Left lung (tissue), 10 donors: ENCODE data around the gene CDH12. TPM values are rescaled to one million over a fixed set of nuclear protein-coding genes. Genes with fewer than 3 reads are reported as not detected.

Experiments
- ATAC-seq: fragments of 200-7000 bp; cut with Tn5 transposase; one replicate; pipeline ENCODE4 v1.9.1; 2020; ENCODE audit warnings: moderate library complexity
- DNase-seq, 4 donors: peaks; one replicate each; pipeline ENCODE4 v3.0.0-alpha.2; 2013 to 2020
- H3K27ac ChIP-seq, 2 donors: fragments of 200-600 bp; sonication (generic) in 1 of 2; one replicate each; pipeline versions ENCODE4 v1.5.0 to v1.8.0; 2020 to 2021
- H3K27me3 ChIP-seq, 2 donors: fragments of 200-600 bp; sonication (generic) in 1 of 2; one replicate each; pipeline versions ENCODE4 v1.5.0 to v1.8.0; 2020 to 2021
- H3K36me3 ChIP-seq, 2 donors: fragments of 200-600 bp; sonication (generic) in 1 of 2; one replicate each; pipeline versions ENCODE4 v1.5.0 to v1.8.0; 2020 to 2021
- H3K4me1 ChIP-seq, 2 donors: fragments of 200-600 bp; one replicate each; pipeline ENCODE4 v1.8.0; 2021
- H3K4me3 ChIP-seq, 2 donors: fragments of 200-600 bp; sonication (generic) in 1 of 2; one replicate each; pipeline versions ENCODE4 v1.5.0 to v1.8.0; 2020 to 2021; ENCODE audit warnings: mild to moderate bottlenecking in 1 of 2
- H3K9me3 ChIP-seq, 2 donors: fragments of 200-600 bp; sonication (generic) in 1 of 2; one replicate each; pipeline versions ENCODE4 v1.5.0 to v1.8.0; 2020 to 2021
- CTCF ChIP-seq, 2 donors: fragments of 200-600 bp; sonication (generic) in 1 of 2; IDR thresholded peaks; one replicate each; pipeline versions ENCODE4 v1.5.0 to v1.8.0; 2021; ENCODE audit warnings: antibody characterized with exemption in 2 of 2
- intact Hi-C, 2 donors: fragments of 100-400 bp; cut with DNase I; formaldehyde crosslinking; loops; one replicate each; pipeline versions ENCODE4 v1.11.2 to v1.14.2; 2022
- polyA plus RNA-seq, 6 donors: library from polyadenylated mRNA; unstranded; fragments of 120-200 nt; gene quantifications; one replicate each; pipeline ENCODE4 v1.2.1, GENCODE V29; 2013; ENCODE audit not compliant: insufficient read length in 6 of 6
- total RNA-seq, 2 donors: library from RNA; stranded (reverse); fragmentation: NEBNext Ultra II Directional; extraction: Animal tissue kit (Norgen Biotek cat#: 25700); gene quantifications; one replicate each; pipeline ENCODE4 v1.2.1, GENCODE V29; 2021
- donor health status: DM: no; HTN: yes; CAD: no.
- donor health status: DM: no; HTN: no; CAD: no.

The CDH12 gene
- total and polyA plus RNA-seq, 8 donors: 2.6 to 6.5 (median 5.2) TPM; not detected in 2

- Histone ChIP-seq H3K27me3 (no peaks in the 10 kb centered on the region), H3K9me3 (no peaks in the 10 kb centered on the region), H3K4me1 (no peaks in the 10 kb centered on the region), H3K4me3 (no peak overlapping the region), H3K27ac (no peak overlapping the region), H3K36me3 (no peaks in the 10 kb centered on the region)
- intact Hi-C loops: no loop called here
- TF ChIP-seq CTCF (IDR thresholded peaks at IDR 0.05): no peak
- DNase-seq (no peak), ATAC-seq (no peak)
Observed at GRCh38 chr5:21774801-21775200, 1078.3 kb downstream of the CDH12 start.

GRCh38 chr5:21774281-21774680 lies 1078.9 kb downstream of the CDH12 start:
- no peaks in the 10 kb centered on the region for H3K36me3 ChIP-seq
- ATAC-seq (no peak), DNase-seq (no peak)
- no peaks in the 10 kb centered on the region for H3K9me3 ChIP-seq
- intact Hi-C loops: no loop called here
- no peak overlapping the region for H3K4me3 ChIP-seq
- no peaks in the 10 kb centered on the region for H3K4me1 ChIP-seq
- no peaks in the 10 kb centered on the region for H3K27me3 ChIP-seq
- TF ChIP-seq CTCF (IDR thresholded peaks at IDR 0.05): no peak
- H3K27ac ChIP-seq: no peak overlapping the region

DNA sequence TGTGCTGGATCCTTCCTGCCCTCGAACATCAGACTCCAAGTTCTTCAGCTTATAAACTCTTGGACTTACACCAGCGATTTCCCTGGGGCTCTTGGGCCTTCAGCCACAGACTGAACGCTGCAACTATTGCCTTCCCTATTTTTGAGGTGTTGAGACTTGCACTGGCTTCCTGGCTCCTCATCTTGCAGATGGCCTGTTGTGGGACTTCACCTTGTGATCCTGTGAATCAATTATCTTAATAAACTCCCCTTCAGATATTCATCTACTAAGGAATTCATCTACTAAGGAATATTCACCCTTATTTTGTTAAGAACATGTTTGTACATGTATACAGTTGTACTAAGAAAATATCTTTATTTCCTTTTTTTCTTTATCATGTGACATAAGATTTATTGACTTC lies 1079.7 kb downstream of the CDH12 start:
- Histone ChIP-seq H3K36me3 (no peaks in the 10 kb centered on the region), H3K9me3 (no peaks in the 10 kb centered on the region), H3K27me3 (no peaks in the 10 kb centered on the region), H3K4me1 (no peaks in the 10 kb centered on the region), H3K27ac (no peak overlapping the region), H3K4me3 (no peak overlapping the region)
- intact Hi-C loops: no loop called here
- no peak for ATAC-seq
- DNase-seq: no peak
- no peak for TF ChIP-seq CTCF (IDR thresholded peaks at IDR 0.05)

DNA sequence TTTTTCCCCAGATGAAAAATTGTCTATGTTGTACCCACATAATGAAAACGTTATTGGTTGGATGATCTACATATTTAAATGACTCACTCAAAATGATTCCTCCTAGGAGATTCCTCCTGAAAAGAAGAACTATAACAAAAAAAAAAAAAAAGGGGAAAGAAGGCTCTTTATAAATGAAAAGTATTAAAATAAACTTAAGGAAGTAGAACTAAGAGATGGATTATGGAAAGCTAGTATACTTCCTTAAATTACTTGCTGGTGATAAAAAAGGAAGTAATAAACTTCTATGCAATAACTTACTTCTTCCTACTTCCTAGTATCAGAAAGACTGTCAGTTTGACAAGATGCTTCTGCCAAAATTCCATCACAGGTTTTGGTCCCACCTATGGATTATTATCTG lies 1087.7 kb downstream of the CDH12 start:
- Histone ChIP-seq H3K27ac (no peak overlapping the region), H3K4me1 (no peaks in the 10 kb centered on the region), H3K36me3 (no peaks in the 10 kb centered on the region), H3K9me3 (no peaks in the 10 kb centered on the region), H3K27me3 (no peaks in the 10 kb centered on the region), H3K4me3 (no peak overlapping the region)
- ATAC-seq (no peak), DNase-seq (no peak)
- no peak for TF ChIP-seq CTCF (IDR thresholded peaks at IDR 0.05)
- intact Hi-C loops: no loop called here

DNA sequence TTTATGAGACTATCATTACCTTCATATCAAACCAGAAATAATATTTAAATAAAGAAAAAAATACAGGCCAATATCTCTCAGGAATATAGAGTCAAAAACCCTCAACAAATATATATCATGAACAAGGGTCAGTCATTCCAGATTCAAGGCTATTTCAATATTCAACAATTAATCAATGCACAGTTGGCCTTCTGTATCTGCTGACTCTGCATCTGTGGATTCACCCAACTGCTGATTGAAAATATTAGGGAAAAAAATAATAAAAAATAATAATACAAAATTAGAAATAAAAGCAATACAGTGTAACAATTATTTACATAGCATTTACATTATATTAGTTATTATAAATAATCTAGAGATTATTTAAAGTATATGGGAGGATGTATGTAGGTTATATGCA lies 1114.0 kb downstream of the CDH12 start:
- no peaks in the 10 kb centered on the region for H3K36me3 ChIP-seq
- intact Hi-C loops: no loop called here
- no peak overlapping the region for H3K4me3 ChIP-seq
- DNase-seq: no peak
- no peak for ATAC-seq
- no peaks in the 10 kb centered on the region for H3K27me3 ChIP-seq
- no peaks in the 10 kb centered on the region for H3K4me1 ChIP-seq
- TF ChIP-seq CTCF (IDR thresholded peaks at IDR 0.05): no peak
- H3K9me3 ChIP-seq: no peaks in the 10 kb centered on the region
- no peak overlapping the region for H3K27ac ChIP-seq
